Measurements from ENCODE around the gene RAB4A.

DNA sequence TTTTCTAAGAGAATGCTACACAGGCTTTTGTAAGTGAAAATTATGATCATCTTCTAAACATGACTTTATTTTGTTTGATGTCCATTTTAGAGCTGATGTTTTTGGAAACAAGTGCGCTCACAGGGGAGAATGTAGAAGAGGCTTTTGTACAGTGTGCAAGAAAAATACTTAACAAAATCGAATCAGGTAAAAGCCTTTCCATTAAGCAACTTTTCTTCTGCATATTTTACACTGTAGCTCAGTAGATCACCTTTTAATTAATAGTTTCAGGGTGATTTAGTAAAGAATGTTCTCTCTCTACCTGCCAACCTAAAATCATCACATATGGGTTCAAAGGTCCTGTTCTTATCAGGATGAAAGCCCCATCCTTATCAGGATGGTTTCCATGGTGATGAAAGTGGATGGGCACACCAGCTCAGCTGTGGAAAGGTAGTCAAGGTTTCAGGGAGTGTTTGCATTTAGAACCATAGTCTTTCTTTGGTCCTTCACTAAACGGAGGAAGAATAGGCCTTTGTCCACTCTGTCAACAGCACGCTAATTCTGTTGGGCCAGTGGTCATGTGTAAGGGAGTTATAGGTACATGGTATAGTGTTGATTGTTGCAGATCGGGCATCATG, 28.1 kb downstream of the RAB4A start:
- TF ChIP-seq RAD21 (IDR thresholded peaks at IDR 0.05; ENCODE audit: insufficient read depth, low read depth, low read length) (no peak), FOXK2 (IDR thresholded peaks at IDR 0.05) (no peak), MXI1 (IDR thresholded peaks at IDR 0.05; ENCODE audit: low read depth, low read length) (no peak), CREB1 (IDR thresholded peaks at IDR 0.05; ENCODE audit: low read depth) (no peak), JUND (IDR thresholded peaks at IDR 0.05; ENCODE audit: low read depth, low read length) (no peak), NFIC (IDR thresholded peaks at IDR 0.05; ENCODE audit: low read depth, low read length) (no peak), YY1 (IDR thresholded peaks at IDR 0.05; ENCODE audit: low read depth, low read length) (no peak), BCL11A (IDR thresholded peaks at IDR 0.05; ENCODE audit: low read depth, low read length) (no peak), ZSCAN29 (IDR thresholded peaks at IDR 0.05) (no peak), EZH2 (IDR thresholded peaks at IDR 0.05; ENCODE audit: borderline replicate concordance, control insufficient read depth, low read depth, low read length) (no peak), RFX5 (IDR thresholded peaks at IDR 0.05; ENCODE audit: low read depth, low read length) (no peak), IKZF1 (conservative IDR thresholded peaks at IDR 0.05) (no peak), NBN (IDR thresholded peaks at IDR 0.05) (no peak)
- TF ChIP-seq, protein P1, sequence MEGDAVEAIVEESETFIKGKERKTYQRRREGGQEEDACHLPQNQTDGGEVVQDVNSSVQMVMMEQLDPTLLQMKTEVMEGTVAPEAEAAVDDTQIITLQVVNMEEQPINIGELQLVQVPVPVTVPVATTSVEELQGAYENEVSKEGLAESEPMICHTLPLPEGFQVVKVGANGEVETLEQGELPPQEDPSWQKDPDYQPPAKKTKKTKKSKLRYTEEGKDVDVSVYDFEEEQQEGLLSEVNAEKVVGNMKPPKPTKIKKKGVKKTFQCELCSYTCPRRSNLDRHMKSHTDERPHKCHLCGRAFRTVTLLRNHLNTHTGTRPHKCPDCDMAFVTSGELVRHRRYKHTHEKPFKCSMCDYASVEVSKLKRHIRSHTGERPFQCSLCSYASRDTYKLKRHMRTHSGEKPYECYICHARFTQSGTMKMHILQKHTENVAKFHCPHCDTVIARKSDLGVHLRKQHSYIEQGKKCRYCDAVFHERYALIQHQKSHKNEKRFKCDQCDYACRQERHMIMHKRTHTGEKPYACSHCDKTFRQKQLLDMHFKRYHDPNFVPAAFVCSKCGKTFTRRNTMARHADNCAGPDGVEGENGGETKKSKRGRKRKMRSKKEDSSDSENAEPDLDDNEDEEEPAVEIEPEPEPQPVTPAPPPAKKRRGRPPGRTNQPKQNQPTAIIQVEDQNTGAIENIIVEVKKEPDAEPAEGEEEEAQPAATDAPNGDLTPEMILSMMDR (IDR thresholded peaks at IDR 0.05 in 2 of 3, conservative IDR thresholded peaks at IDR 0.05 in 1 of 3; ENCODE audit: control insufficient read depth in 2 of 3, extremely low read depth in 1 of 3, insufficient read depth in 1 of 3, low read depth in 3 of 3, low read length in 3 of 3), result no peak
